ENCODE data around the gene NMNAT3.

NMNAT3 gene

GRCh38 chr3:139574026-139574947 is 103.5 kb downstream of the NMNAT3 start:
- FAIRE-seq, result no peak

- no peak for FAIRE-seq
Observed at GRCh38 chr3:139572847-139573672, 104.7 kb downstream of the NMNAT3 start.

GRCh38 chr3:139571711-139572110 is 106.1 kb downstream of the NMNAT3 start:
- FAIRE-seq, result no peak

- no peak for FAIRE-seq
Observed at GRCh38 chr3:139564294-139564861, 113.4 kb downstream of the NMNAT3 start.

GRCh38 chr3:139561959-139562676 is 115.7 kb downstream of the NMNAT3 start:
- peak; percentile 24 for FAIRE-seq

GRCh38 chr3:139561255-139561817 is 116.4 kb downstream of the NMNAT3 start:
- FAIRE-seq, result no peak

- FAIRE-seq, result no peak
Observed at GRCh38 chr3:139560411-139560810, 117.4 kb downstream of the NMNAT3 start.

GRCh38 chr3:139559541-139559940 is 118.2 kb downstream of the NMNAT3 start:
- no peak for FAIRE-seq

- FAIRE-seq, result no peak
Observed at GRCh38 chr3:139558351-139559266, 119.2 kb downstream of the NMNAT3 start.

- no peak for FAIRE-seq
Observed at GRCh38 chr3:139557041-139557440, 120.7 kb downstream of the NMNAT3 start.

GRCh38 chr3:139555249-139555648 is 122.5 kb downstream of the NMNAT3 start:
- no peak for FAIRE-seq

GRCh38 chr3:139554628-139555027 is 123.1 kb downstream of the NMNAT3 start:
- no peak for FAIRE-seq

- FAIRE-seq, result no peak
Observed at GRCh38 chr3:139552632-139553365, 125.0 kb downstream of the NMNAT3 start.

GRCh38 chr3:139548801-139549200 is 129.0 kb downstream of the NMNAT3 start:
- no peak for FAIRE-seq

- FAIRE-seq, result no peak
Observed at GRCh38 chr3:139547666-139548065, 130.1 kb downstream of the NMNAT3 start.

GRCh38 chr3:139546772-139547171 is 131.0 kb downstream of the NMNAT3 start:
- no peak for FAIRE-seq

GRCh38 chr3:139541532-139542288 is 136.1 kb downstream of the NMNAT3 start:
- no peak for FAIRE-seq

- FAIRE-seq, result no peak
Observed at GRCh38 chr3:139540651-139541531, 136.9 kb downstream of the NMNAT3 start.

GRCh38 chr3:139538733-139539132 is 139.0 kb downstream of the NMNAT3 start:
- no peak for FAIRE-seq
